ENCODE results near the gene PDCD4.
"Not testable (repeated sequence)": the region's sequence is repeated elsewhere in the genome, so short reads cannot be mapped to it uniquely, and the experiment has no call there.

The PDCD4 gene

GRCh38 chr10:110901954-110902819, 30.5 kb downstream of the PDCD4 start:
- no peaks in the 10 kb centered on the region for H3K27me3 ChIP-seq (ENCODE audit: insufficient read depth, low read length)
- H3K9me3 ChIP-seq (ENCODE audit: insufficient read depth, low read depth, low read length), result no peaks in the 10 kb centered on the region
- H3K9ac ChIP-seq (ENCODE audit: low read depth, low read length), result no peak overlapping the region
- no peaks in the 10 kb centered on the region; the same call in 1 of the 2 replicates for H3K4me1 ChIP-seq (ENCODE audit: insufficient read depth, low read length)
- H3K27ac ChIP-seq (ENCODE audit: low read length), result no peak overlapping the region
- H3K4me3 ChIP-seq (ENCODE audit: low read length), result no peak overlapping the region
- H3K36me3 ChIP-seq (ENCODE audit: insufficient read depth, low read depth, low read length), result peaks cover 32% of the 10 kb centered on the region

GRCh38 chr10:110903280-110904278, 31.9 kb downstream of the PDCD4 start:
- H3K4me1 ChIP-seq (ENCODE audit: insufficient read depth, low read length), result no peaks in the 10 kb centered on the region; the same call in 1 of the 2 replicates

GRCh38 chr10:110910138-110910537, 38.4 kb downstream of the PDCD4 start:
- Histone ChIP-seq H3K9ac (ENCODE audit: low read depth, low read length) (no peak overlapping the region), H3K36me3 (ENCODE audit: insufficient read depth, low read depth, low read length) (0 out of 2 replicates have a peak, but pooled peaks cover 4% of the 10 kb centered on the region), H3K4me3 (ENCODE audit: low read length) (no peak overlapping the region), H3K4me1 (ENCODE audit: insufficient read depth, low read length) (no peaks in the 10 kb centered on the region; the same call in 1 of the 2 replicates), H3K9me3 (ENCODE audit: insufficient read depth, low read depth, low read length) (no peaks in the 10 kb centered on the region), H3K27ac (ENCODE audit: low read length) (no peak overlapping the region), H3K27me3 (ENCODE audit: insufficient read depth, low read length) (no peaks in the 10 kb centered on the region)

More at GRCh38 chr10:110903280-110904278, 31.9 kb downstream of the PDCD4 start:
- no peak overlapping the region for H3K9ac ChIP-seq (ENCODE audit: low read depth, low read length)
- H3K36me3 ChIP-seq (ENCODE audit: insufficient read depth, low read depth, low read length), result peaks cover 23% of the 10 kb centered on the region; the same call in 1 of the 2 replicates
- H3K27me3 ChIP-seq (ENCODE audit: insufficient read depth, low read length), result no peaks in the 10 kb centered on the region
- no peaks in the 10 kb centered on the region for H3K9me3 ChIP-seq (ENCODE audit: insufficient read depth, low read depth, low read length)
- no peak overlapping the region for H3K4me3 ChIP-seq (ENCODE audit: low read length)
- no peak overlapping the region for H3K27ac ChIP-seq (ENCODE audit: low read length)

- Histone ChIP-seq H3K36me3 (ENCODE audit: insufficient read depth, low read depth, low read length) (peaks cover 4% of the 10 kb centered on the region; the same call in 1 of the 2 replicates), H3K9me3 (ENCODE audit: insufficient read depth, low read depth, low read length) (no peaks in the 10 kb centered on the region), H3K27ac (ENCODE audit: low read length) (no peak overlapping the region), H3K4me3 (ENCODE audit: low read length) (no peak overlapping the region), H3K4me1 (ENCODE audit: insufficient read depth, low read length) (peaks cover 11% of the 10 kb centered on the region), H3K27me3 (ENCODE audit: insufficient read depth, low read length) (no peaks in the 10 kb centered on the region), H3K9ac (ENCODE audit: low read depth, low read length) (no peak overlapping the region)
These were observed 40.6 kb downstream of the PDCD4 start for GRCh38 chr10:110912374-110912773.

- no peak overlapping the region for H3K4me3 ChIP-seq (ENCODE audit: low read length)
- H3K27me3 ChIP-seq (ENCODE audit: insufficient read depth, low read length), result no peaks in the 10 kb centered on the region
- no peaks in the 10 kb centered on the region for H3K9me3 ChIP-seq (ENCODE audit: insufficient read depth, low read depth, low read length)
- no peak overlapping the region for H3K9ac ChIP-seq (ENCODE audit: low read depth, low read length)
- H3K36me3 ChIP-seq (ENCODE audit: insufficient read depth, low read depth, low read length), result peaks cover 4% of the 10 kb centered on the region; the same call in 1 of the 2 replicates
- no peak overlapping the region for H3K27ac ChIP-seq (ENCODE audit: low read length)
- H3K4me1 ChIP-seq (ENCODE audit: insufficient read depth, low read length), result peaks cover 13% of the 10 kb centered on the region
These were observed 42.7 kb downstream of the PDCD4 start for GRCh38 chr10:110914431-110914830.

- H3K27me3 ChIP-seq (ENCODE audit: insufficient read depth, low read length), result no peaks in the 10 kb centered on the region
- H3K4me1 ChIP-seq (ENCODE audit: insufficient read depth, low read length), result peaks cover 13% of the 10 kb centered on the region
- H3K9me3 ChIP-seq (ENCODE audit: insufficient read depth, low read depth, low read length), result no peaks in the 10 kb centered on the region
- peaks cover 4% of the 10 kb centered on the region; the same call in 1 of the 2 replicates for H3K36me3 ChIP-seq (ENCODE audit: insufficient read depth, low read depth, low read length)
- no peak overlapping the region for H3K4me3 ChIP-seq (ENCODE audit: low read length)
- H3K9ac ChIP-seq (ENCODE audit: low read depth, low read length), result no peak overlapping the region
- H3K27ac ChIP-seq (ENCODE audit: low read length), result no peak overlapping the region
These were observed 43.3 kb downstream of the PDCD4 start for GRCh38 chr10:110915035-110915434.

GRCh38 chr10:110915600-110915999, 43.9 kb downstream of the PDCD4 start:
- not testable (repeated sequence) for H3K36me3 ChIP-seq (ENCODE audit: insufficient read depth, low read depth, low read length); H3K27me3 ChIP-seq (ENCODE audit: insufficient read depth, low read length); H3K4me3 ChIP-seq (ENCODE audit: low read length); H3K9ac ChIP-seq (ENCODE audit: low read depth, low read length); H3K9me3 ChIP-seq (ENCODE audit: insufficient read depth, low read depth, low read length); H3K27ac ChIP-seq (ENCODE audit: low read length)
- peaks cover 13% of the 10 kb centered on the region for H3K4me1 ChIP-seq (ENCODE audit: insufficient read depth, low read length)

- no peak overlapping the region for H3K27ac ChIP-seq (ENCODE audit: low read length)
- peaks cover 19% of the 10 kb centered on the region for H3K4me1 ChIP-seq (ENCODE audit: insufficient read depth, low read length)
- peak overlapping the region; percentile 43; the same call in 1 of the 2 replicates for H3K9ac ChIP-seq (ENCODE audit: low read depth, low read length)
These were observed 45.0 kb downstream of the PDCD4 start for GRCh38 chr10:110916554-110917346.

GRCh38 chr10:110918269-110918642, 46.5 kb downstream of the PDCD4 start:
- H3K27ac ChIP-seq (ENCODE audit: low read length), result peak overlapping the region; percentile 94
- peaks cover 2% of the 10 kb centered on the region; the same call in 1 of the 2 replicates for H3K36me3 ChIP-seq (ENCODE audit: insufficient read depth, low read depth, low read length)
- H3K27me3 ChIP-seq (ENCODE audit: insufficient read depth, low read length), result no peaks in the 10 kb centered on the region
- peaks cover 19% of the 10 kb centered on the region for H3K4me1 ChIP-seq (ENCODE audit: insufficient read depth, low read length)
- no peaks in the 10 kb centered on the region for H3K9me3 ChIP-seq (ENCODE audit: insufficient read depth, low read depth, low read length)
- H3K9ac ChIP-seq (ENCODE audit: low read depth, low read length), result peak overlapping the region; percentile 94; the same call in 1 of the 2 replicates
- peak overlapping the region; percentile 90 for H3K4me3 ChIP-seq (ENCODE audit: low read length)

More at GRCh38 chr10:110916554-110917346, 45.0 kb downstream of the PDCD4 start:
- peaks cover 4% of the 10 kb centered on the region; the same call in 1 of the 2 replicates for H3K36me3 ChIP-seq (ENCODE audit: insufficient read depth, low read depth, low read length)
- no peaks in the 10 kb centered on the region for H3K27me3 ChIP-seq (ENCODE audit: insufficient read depth, low read length)
- H3K9me3 ChIP-seq (ENCODE audit: insufficient read depth, low read depth, low read length), result no peaks in the 10 kb centered on the region
- no peak overlapping the region for H3K4me3 ChIP-seq (ENCODE audit: low read length)

GRCh38 chr10:110918643-110919348, 47.1 kb downstream of the PDCD4 start, which contains the start of gene BBIP1:
BBIP1 (minus strand) TSS chr10:110919180; CDS start chr10:110918157, 1,023 bp downstream.
- Histone ChIP-seq H3K9me3 (ENCODE audit: insufficient read depth, low read depth, low read length) (no peaks in the 10 kb centered on the region), H3K27ac (ENCODE audit: low read length) (peak within 1 kb of the TSS; percentile 94), H3K4me3 (ENCODE audit: low read length) (peak within 1 kb of the TSS; percentile 94), H3K4me1 (ENCODE audit: insufficient read depth, low read length) (peaks cover 19% of the 10 kb centered on the region), H3K27me3 (ENCODE audit: insufficient read depth, low read length) (no peaks in the 10 kb centered on the region), H3K36me3 (ENCODE audit: insufficient read depth, low read depth, low read length) (no peaks in the 10 kb centered on the region; the same call in 1 of the 2 replicates), H3K9ac (ENCODE audit: low read depth, low read length) (peak within 1 kb of the TSS; percentile 94; the same call in 1 of the 2 replicates)
